Fibroblast of lung (primary cell): ENCODE results near the gene SRA1. TPM values are rescaled to one million over a fixed set of nuclear protein-coding genes. Genes with fewer than 3 reads are reported as not detected.

Experiments
- DNase-seq, 2 donors: peaks; one replicate each; pipeline versions ENCODE4 v3.0.0 to v3.0.0-alpha.2; 2010; ENCODE audit warnings: low read depth in 2 of 2
- H2AFZ ChIP-seq: 2 replicates; pipeline ENCODE4 v1.5.1; 2012; ENCODE audit warnings: low read length, control low read depth, inconsistent platforms
- H3K27ac ChIP-seq: 2 replicates; pipeline ENCODE4 v1.5.1; 2011; ENCODE audit warnings: low read length, control low read depth; ENCODE audit not compliant: insufficient read depth
- H3K27me3 ChIP-seq: 2 replicates; pipeline ENCODE4 v1.5.1; 2011; ENCODE audit warnings: mild to moderate bottlenecking, low read length; ENCODE audit not compliant: control insufficient read depth, insufficient read depth
- H3K36me3 ChIP-seq: 2 replicates; pipeline ENCODE4 v1.5.1; 2011; ENCODE audit warnings: low read length; ENCODE audit not compliant: control insufficient read depth, insufficient read depth
- H3K4me1 ChIP-seq: 2 replicates; pipeline ENCODE4 v1.5.1; 2011; ENCODE audit warnings: low read length; ENCODE audit not compliant: control insufficient read depth, insufficient read depth; ENCODE audit errors: extremely low read depth
- H3K4me2 ChIP-seq: 2 replicates; pipeline ENCODE4 v1.5.1; 2011; ENCODE audit warnings: low read length, control low read depth; ENCODE audit not compliant: insufficient read depth; ENCODE audit errors: extremely low read depth
- H3K4me3 ChIP-seq, 4 experiments: fragments of 200-600 bp in 1 of 4; sonication (generic) in 1 of 4; replicated peaks in 1 of 4; 2 replicates each; pipeline ENCODE4 v1.5.1; 2011 to 2016; ENCODE audit warnings: low read length in 4 of 4, low read depth in 3 of 4, mild to moderate bottlenecking in 3 of 4, control low read depth in 2 of 4, inconsistent platforms in 1 of 4, mixed read lengths in 1 of 4; ENCODE audit not compliant: insufficient read depth in 1 of 4; ENCODE audit errors: control extremely low read depth in 1 of 4
- H3K79me2 ChIP-seq: 2 replicates; pipeline ENCODE4 v1.5.1; 2012; ENCODE audit warnings: mild to moderate bottlenecking, low read length, inconsistent platforms; ENCODE audit not compliant: control insufficient read depth, insufficient read depth
- H3K9ac ChIP-seq: 2 replicates; pipeline ENCODE4 v1.5.1; 2011; ENCODE audit warnings: mild to moderate bottlenecking, low read length, control low read depth; ENCODE audit not compliant: insufficient read depth
- H3K9me3 ChIP-seq: 2 replicates; pipeline ENCODE4 v1.5.1; 2012; ENCODE audit warnings: low read depth, low read length; ENCODE audit not compliant: control insufficient read depth, insufficient read depth
- H4K20me1 ChIP-seq: 2 replicates; pipeline ENCODE4 v1.5.1; 2011; ENCODE audit warnings: low read length; ENCODE audit not compliant: control insufficient read depth, insufficient read depth; ENCODE audit errors: extremely low read depth
- CTCF ChIP-seq, 2 donors: IDR thresholded peaks in 1 of 2; conservative IDR thresholded peaks in 1 of 2; 1 replicate in 1 of 2; 2 replicates in 1 of 2; pipeline ENCODE4 v1.5.1; 2011 to 2012; ENCODE audit warnings: low read length in 2 of 2, control low read depth in 1 of 2, inconsistent platforms in 1 of 2, low read depth in 1 of 2, mild to moderate bottlenecking in 1 of 2
- EZH2 ChIP-seq: IDR thresholded peaks from 2 replicates; pipeline ENCODE4 v1.5.1; 2012; ENCODE audit warnings: low read length, control low read depth, mild to moderate bottlenecking; ENCODE audit errors: missing control alignments
- polyA plus RNA-seq, 2 donors: library from polyadenylated mRNA; depleted of rRNA in 1 of 2; stranded (reverse) in 1 of 2; unstranded in 1 of 2; fragments of >200 nt; gene quantifications; 2 replicates each; pipeline ENCODE4 v1.2.1, GENCODE V29; 2011 to 2012; ENCODE audit warnings: missing spikeins in 1 of 2
- total RNA-seq: library from RNA; depleted of rRNA; stranded (reverse); fragments of >200 nt; gene quantifications from 2 replicates; pipeline ENCODE4 v1.2.1, GENCODE V29; 2014

SRA1 gene
- total and polyA plus RNA-seq, 2 donors (not counting 1 experiment from before 2014, with no cell fraction given) = 39.1 to 55.5 TPM

- Histone ChIP-seq H3K4me1 (peaks cover 2% of the 10 kb centered on the region), H3K79me2 (peaks cover 28% of the 10 kb centered on the region), H2AFZ (no peak overlapping the region), H3K9ac (no peak overlapping the region), H3K4me2 (no peak overlapping the region), H3K27ac (no peak overlapping the region), H3K4me3 (no peak overlapping the region), H3K27me3 (no peaks in the 10 kb centered on the region), H3K9me3 (no peaks in the 10 kb centered on the region), H3K36me3 (no peaks in the 10 kb centered on the region), H4K20me1 (no peaks in the 10 kb centered on the region)
- DNase-seq = no peak
- TF ChIP-seq EZH2 (no peak), CTCF (conservative IDR thresholded peaks at IDR 0.05 in 1 of 2, IDR thresholded peaks at IDR 0.05 in 1 of 2; ENCODE audit: low read depth in 1 of 2, low read length in 2 of 2) (no peak)
Measured at GRCh38 chr5:140558542-140558941, 1.3 kb upstream of the SRA1 start.

GRCh38 chr5:140557965-140558364 is 692 bp upstream of the SRA1 start:
- no peaks in the 10 kb centered on the region for H3K27me3 ChIP-seq
- H3K79me2 ChIP-seq = peaks cover 34% of the 10 kb centered on the region
- peak overlapping the region; percentile 81 for H3K27ac ChIP-seq
- H3K9me3 ChIP-seq = no peaks in the 10 kb centered on the region
- H2AFZ ChIP-seq = no peak overlapping the region
- no peaks in the 10 kb centered on the region for H3K36me3 ChIP-seq
- DNase-seq = no peak
- H3K4me3 ChIP-seq = peak overlapping the region in 1 of 4 experiments; percentile 95
- H3K4me1 ChIP-seq = no peaks in the 10 kb centered on the region
- TF ChIP-seq CTCF (conservative IDR thresholded peaks at IDR 0.05 in 1 of 2, IDR thresholded peaks at IDR 0.05 in 1 of 2; ENCODE audit: low read depth in 1 of 2, low read length in 2 of 2) (no peak), EZH2 (no peak)
- peak overlapping the region; percentile 75 for H3K4me2 ChIP-seq
- H3K9ac ChIP-seq = no peak overlapping the region
- no peaks in the 10 kb centered on the region for H4K20me1 ChIP-seq

GRCh38 chr5:140556438-140556837 is 835 bp downstream of the SRA1 start:
- Histone ChIP-seq H3K4me3 (peak overlapping the region; percentile 66 to 95 (median 80)), H3K4me2 (peak overlapping the region; percentile 89), H2AFZ (no peak overlapping the region), H3K9me3 (no peaks in the 10 kb centered on the region), H3K27me3 (no peaks in the 10 kb centered on the region), H3K36me3 (peaks cover 5% of the 10 kb centered on the region), H3K79me2 (peaks cover 40% of the 10 kb centered on the region), H4K20me1 (no peaks in the 10 kb centered on the region), H3K4me1 (no peaks in the 10 kb centered on the region), H3K27ac (peak overlapping the region; percentile 81), H3K9ac (peak overlapping the region; percentile 94)
- TF ChIP-seq CTCF (conservative IDR thresholded peaks at IDR 0.05 in 1 of 2, IDR thresholded peaks at IDR 0.05 in 1 of 2; ENCODE audit: low read depth in 1 of 2, low read length in 2 of 2) (no peak), EZH2 (no peak)
- peak; percentile 57 to 62 for DNase-seq
